Esophagus (tissue), 2 donors: Measurements from ENCODE around the gene THOC6. TPM values are rescaled to one million over a fixed set of nuclear protein-coding genes. Genes with fewer than 3 reads are reported as not detected.

ENCODE experiments used
- H3K27ac ChIP-seq, 2 donors: one replicate each; pipeline ENCODE4 v1.5.1; 2013; ENCODE audit warnings: low read depth in 2 of 2, mild to moderate bottlenecking in 2 of 2, inconsistent platforms in 1 of 2, low read length in 1 of 2, moderate library complexity in 1 of 2
- H3K27me3 ChIP-seq, 2 donors: one replicate each; pipeline ENCODE4 v1.6.1; 2013; ENCODE audit warnings: low read length in 2 of 2, control low read depth in 1 of 2, mild to moderate bottlenecking in 1 of 2; ENCODE audit not compliant: insufficient read depth in 2 of 2, control insufficient read depth in 1 of 2
- H3K36me3 ChIP-seq, 2 donors: one replicate each; pipeline ENCODE4 v1.6.1; 2013; ENCODE audit warnings: low read length in 1 of 2; ENCODE audit not compliant: control insufficient read depth in 2 of 2, insufficient read depth in 2 of 2
- H3K4me1 ChIP-seq, 2 donors: one replicate each; pipeline ENCODE4 v1.6.1; 2013; ENCODE audit warnings: low read length in 1 of 2; ENCODE audit not compliant: control insufficient read depth in 2 of 2, insufficient read depth in 2 of 2
- H3K4me3 ChIP-seq, 2 donors: one replicate each; pipeline ENCODE4 v1.5.1; 2013; ENCODE audit warnings: low read length in 2 of 2, mild to moderate bottlenecking in 2 of 2, low read depth in 1 of 2, moderate library complexity in 1 of 2
- H3K9me3 ChIP-seq, 2 donors: one replicate each; pipeline ENCODE4 v1.6.1; 2013; ENCODE audit warnings: mild to moderate bottlenecking in 2 of 2, low read depth in 1 of 2, low read length in 1 of 2, moderate library complexity in 1 of 2; ENCODE audit not compliant: control insufficient read depth in 2 of 2, insufficient read depth in 1 of 2
- WGBS, 2 donors: extraction: QIAGEN DNeasy Blood & Tissue Kit; methylation state at CpG; one replicate each; pipeline ENCODE4 v1.1.7; 2013; 5-methylcytosine and 5-hydroxymethylcytosine counted together
- polyA plus RNA-seq, 2 donors: library from polyadenylated mRNA; stranded (reverse); fragments of 200-250 nt; gene quantifications; one replicate each; pipeline ENCODE4 v1.2.3, GENCODE V29; 2013
- donor health status: healthy with polysubstance abuse.
- donor health status: Bipolar disorder and iron deficiency.

The THOC6 gene
- polyA plus RNA-seq = 10 to 100 TPM; 24.3 to 37.2 TPM

DNA sequence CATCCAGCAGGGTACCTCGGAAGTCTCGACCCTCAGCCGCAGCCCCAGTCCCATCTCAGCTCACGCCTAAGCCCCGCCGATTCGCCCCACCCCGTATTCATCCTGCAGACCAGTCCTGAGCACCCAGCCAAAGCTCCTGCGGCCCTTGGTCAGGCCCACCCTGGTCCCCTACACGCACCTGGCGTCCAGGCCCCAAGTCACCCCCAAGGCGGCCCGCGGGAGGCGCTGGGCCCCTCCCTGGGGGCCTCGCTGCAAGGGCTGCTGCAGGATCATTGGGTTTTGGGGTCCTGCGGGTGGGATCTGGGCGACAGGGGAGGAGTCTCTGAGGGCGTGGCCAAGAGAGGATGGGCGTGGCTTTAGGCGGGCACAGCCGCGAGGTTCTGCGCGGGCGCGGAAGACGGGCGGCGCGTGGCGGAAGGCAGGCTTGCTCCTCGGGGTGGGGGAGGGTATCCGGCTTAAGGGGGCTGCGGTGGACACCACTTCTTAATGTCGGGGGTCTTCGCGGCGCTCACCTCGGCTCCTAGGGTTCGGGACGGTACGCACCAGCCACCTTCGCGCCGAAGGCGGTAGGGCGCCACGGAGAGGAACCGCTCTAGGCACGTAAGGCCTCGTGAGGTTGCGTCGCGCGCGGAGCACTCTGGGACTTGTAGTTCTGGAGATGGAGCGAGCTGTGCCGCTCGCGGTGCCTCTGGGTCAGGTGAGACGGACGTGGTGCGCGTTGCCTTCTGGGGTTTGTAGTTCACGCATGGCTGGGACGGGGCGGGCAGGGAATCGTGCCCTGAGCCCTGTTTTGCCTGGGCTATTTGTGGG, at the start of gene THOC6, which contains the start of gene HCFC1R1:
THOC6 (plus strand) TSS at position 367 of the 810 bp plus-strand sequence; CDS start at position 659, 292 bp downstream.
HCFC1R1 (minus strand) TSS at position 274 of the 810 bp plus-strand sequence; CDS start at position 273, 1 bp downstream.
- Histone ChIP-seq H3K9me3 (no peaks in the 10 kb centered on the region), H3K27me3 (no peaks in the 10 kb centered on the region), H3K4me1 (peaks cover 10 to 35% of the 10 kb centered on the region in 2 donors), H3K4me3 (peak within 1 kb of the TSS; percentile 54 to 69), H3K36me3 (peaks cover 5 to 22% of the 10 kb centered on the region in 2 donors), H3K27ac (peak within 1 kb of the TSS; percentile 96 to 98)
- WGBS, 2 donors = 1% methylated on average over 68 to 69 of the region's 69 CpGs

GRCh38 chr16:2974319-2975056, 49.3 kb upstream of the THOC6 start:
- H3K27me3 ChIP-seq = no peaks in the 10 kb centered on the region
- peaks cover 0 to 4% of the 10 kb centered on the region in 2 donors for H3K36me3 ChIP-seq
- 86 to 89% methylated on average over 15 of the region's 15 CpGs for WGBS, 2 donors
- no peak overlapping the region for H3K4me3 ChIP-seq
- H3K4me1 ChIP-seq = peaks cover 3 to 10% of the 10 kb centered on the region in 2 donors
- no peak overlapping the region for H3K27ac ChIP-seq
- no peaks in the 10 kb centered on the region for H3K9me3 ChIP-seq

DNA sequence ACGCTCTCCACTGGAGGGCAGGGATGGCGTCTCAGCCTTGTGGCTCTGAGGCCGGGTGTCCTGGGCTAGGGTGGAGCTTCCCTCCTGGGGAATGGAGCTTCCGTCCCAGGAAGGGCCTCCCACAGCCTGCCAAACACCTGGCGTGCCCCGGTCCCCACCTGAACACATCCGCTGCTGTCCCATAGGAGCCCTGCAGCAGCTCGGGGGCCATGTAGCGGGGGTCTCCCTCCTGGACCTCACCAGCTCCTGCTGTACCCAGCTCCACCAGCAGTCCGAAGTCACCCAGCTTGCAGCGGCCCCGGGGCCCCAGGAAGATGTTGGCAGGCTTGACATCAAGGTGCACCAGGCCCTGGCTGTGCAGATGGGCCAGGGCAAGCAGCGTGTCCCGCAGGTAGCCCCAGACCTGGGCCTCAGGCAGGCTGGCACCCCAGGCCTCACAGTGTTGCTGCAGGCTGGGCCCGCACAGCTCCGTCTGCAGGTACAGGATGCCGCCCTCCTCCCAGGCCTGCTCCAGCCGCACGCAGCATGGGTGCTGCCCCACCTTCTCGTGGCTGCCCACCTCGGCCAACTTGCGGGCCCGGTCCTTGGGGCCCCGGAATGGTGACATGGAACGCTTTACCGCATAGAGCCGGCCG, 48.6 kb upstream of the THOC6 start:
- 92 to 94% methylated on average over 23 to 28 of the region's 28 CpGs for WGBS, 2 donors
- Histone ChIP-seq H3K4me3 (no peak overlapping the region), H3K27me3 (no peaks in the 10 kb centered on the region), H3K27ac (no peak overlapping the region), H3K36me3 (peaks cover 0 to 4% of the 10 kb centered on the region in 2 donors), H3K4me1 (peaks cover 0 to 14% of the 10 kb centered on the region in 2 donors), H3K9me3 (no peaks in the 10 kb centered on the region)

- Histone ChIP-seq H3K36me3 (peaks cover 0 to 4% of the 10 kb centered on the region in 2 donors), H3K27ac (no peak overlapping the region), H3K4me3 (no peak overlapping the region), H3K9me3 (no peaks in the 10 kb centered on the region), H3K27me3 (no peaks in the 10 kb centered on the region), H3K4me1 (peaks cover 0 to 7% of the 10 kb centered on the region in 2 donors)
- WGBS, 2 donors = 84 to 86% methylated on average over 7 of the region's 7 CpGs
These were observed 47.6 kb upstream of the THOC6 start for GRCh38 chr16:2976201-2976600.

DNA sequence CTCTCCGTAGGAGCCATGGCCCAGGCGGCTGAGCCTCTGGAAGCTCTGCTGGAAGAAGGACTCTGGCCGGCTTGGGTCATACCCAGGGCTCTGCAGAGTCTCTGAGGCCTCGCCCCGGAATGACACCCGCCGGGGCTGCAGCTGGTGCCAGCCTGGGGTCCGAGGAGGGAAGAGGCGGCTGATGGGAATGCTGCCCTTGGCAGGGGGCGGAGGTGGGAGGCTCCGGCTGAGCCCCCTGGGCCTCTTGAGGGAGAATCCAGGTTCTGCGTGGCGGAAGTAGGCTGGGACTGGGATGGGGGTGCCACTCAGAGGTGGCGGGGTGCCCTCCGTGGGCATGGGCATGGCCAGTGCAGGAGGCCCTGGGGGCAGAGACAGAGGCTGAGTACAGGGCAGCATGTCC, 47.2 kb upstream of the THOC6 start:
- H3K4me1 ChIP-seq = peaks cover 0 to 6% of the 10 kb centered on the region in 2 donors
- no peaks in the 10 kb centered on the region for H3K9me3 ChIP-seq
- 90% methylated on average over 15 of the region's 15 CpGs for WGBS, 2 donors
- H3K4me3 ChIP-seq = no peak overlapping the region
- no peak overlapping the region for H3K27ac ChIP-seq
- no peaks in the 10 kb centered on the region for H3K27me3 ChIP-seq
- peaks cover 0 to 2% of the 10 kb centered on the region in 2 donors for H3K36me3 ChIP-seq

DNA sequence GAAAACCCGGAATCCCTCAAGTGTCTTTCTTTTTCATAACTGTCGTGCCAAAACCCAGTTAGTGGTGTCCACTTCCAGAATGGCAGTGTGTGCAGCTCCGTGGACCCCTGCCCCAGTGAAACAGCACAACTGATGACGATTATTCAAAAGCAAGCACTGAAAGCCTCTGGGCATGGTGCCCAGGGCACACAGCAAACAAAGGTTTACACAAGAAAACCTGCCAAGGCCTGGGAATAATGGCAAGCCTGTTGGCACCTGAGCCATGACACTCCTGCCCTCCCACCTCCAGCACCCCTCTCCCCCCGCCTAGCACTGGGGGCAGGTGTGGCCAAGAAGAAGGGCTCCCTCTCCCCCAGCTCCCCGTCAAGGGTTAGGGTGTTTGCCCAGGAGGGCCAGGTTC, 46.4 kb upstream of the THOC6 start:
- WGBS, 2 donors = 51 to 52% methylated on average over 6 of the region's 6 CpGs
- H3K9me3 ChIP-seq = no peaks in the 10 kb centered on the region

DNA sequence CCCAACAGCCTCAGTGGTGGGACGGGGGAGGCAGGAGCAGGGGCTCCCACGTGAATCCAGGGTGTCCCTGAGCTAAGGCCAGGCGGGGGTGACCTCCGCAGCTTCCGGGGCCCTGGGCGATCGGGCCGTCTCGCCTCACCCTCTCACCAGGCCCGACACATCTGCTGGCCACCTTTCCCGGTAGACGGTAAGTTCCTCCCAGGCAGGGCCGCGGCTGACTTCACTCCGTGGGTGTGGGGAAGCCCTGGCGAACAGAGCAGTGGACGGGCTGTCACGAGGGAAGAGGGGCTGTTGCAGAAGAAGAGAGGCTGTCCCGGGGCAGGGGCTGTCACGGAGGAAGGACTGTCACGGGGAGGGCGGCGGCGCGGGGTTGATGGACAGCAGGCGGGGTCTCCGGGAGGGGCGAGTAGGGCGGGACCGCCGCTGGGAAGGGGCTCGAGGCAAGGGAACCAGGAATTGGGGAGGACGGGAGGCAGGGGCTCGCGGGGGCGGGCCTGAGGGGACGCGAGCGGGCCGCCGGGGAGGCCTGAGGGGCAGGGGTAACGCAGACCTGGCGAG, 44.1 kb upstream of the THOC6 start:
- WGBS, 2 donors = 4 to 6% methylated on average over 39 to 43 of the region's 43 CpGs

More for the DNA sequence above, 46.4 kb upstream of the THOC6 start:
- H3K27me3 ChIP-seq = no peaks in the 10 kb centered on the region
- no peak overlapping the region for H3K4me3 ChIP-seq
- H3K27ac ChIP-seq = no peak overlapping the region
- H3K4me1 ChIP-seq = peaks cover 0 to 6% of the 10 kb centered on the region in 2 donors
- peaks cover 0 to 2% of the 10 kb centered on the region in 2 donors for H3K36me3 ChIP-seq

DNA sequence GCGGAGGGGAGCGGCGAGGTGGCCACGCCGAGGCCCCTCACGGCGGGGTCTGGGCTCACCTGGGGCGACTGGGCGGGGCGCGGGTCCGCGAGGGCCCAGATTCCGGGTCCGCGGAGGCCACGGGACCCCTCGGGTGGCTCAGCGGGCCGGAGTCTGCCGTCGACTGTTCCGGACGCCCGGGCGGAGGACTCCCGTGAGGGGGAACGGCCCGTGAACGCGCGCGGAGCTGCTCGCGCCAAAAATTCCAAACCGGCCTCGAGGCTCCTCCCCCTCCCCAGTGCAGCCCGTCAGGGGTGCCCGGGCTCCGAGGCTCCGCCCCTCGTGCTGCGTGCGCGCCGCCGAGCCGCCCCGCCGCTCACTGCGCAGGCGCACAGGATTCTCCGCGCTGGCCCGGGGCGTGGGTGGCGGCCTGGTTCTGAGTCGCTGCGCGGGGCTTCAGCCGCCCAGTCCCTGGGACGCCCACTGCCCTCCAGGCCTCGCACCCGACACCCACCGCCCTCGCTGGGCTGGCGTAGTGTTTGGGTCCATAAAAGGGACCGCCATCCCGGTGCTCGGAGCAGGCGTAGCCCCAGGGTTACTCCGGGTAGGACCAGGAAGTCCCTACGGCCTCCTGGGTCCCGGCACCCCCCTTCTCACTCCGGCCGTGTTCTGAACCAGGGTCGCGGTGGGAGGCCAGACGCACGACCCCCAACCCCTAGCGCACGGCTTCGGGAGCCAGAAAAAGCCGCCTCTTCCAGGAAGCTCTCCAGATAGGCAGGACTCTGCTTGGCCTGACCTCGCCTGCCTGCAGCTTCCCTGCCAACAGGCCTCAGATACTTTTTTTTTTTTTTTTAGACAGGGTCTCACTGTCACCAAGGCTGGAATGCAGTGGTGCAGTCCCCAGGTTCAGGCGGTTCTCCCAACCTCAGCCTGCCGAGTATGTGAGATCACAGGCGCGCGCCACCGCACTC, 43.3 kb upstream of the THOC6 start, which contains the start of gene PKMYT1:
PKMYT1 (minus strand) TSS at position 220 of the 950 bp plus-strand sequence. CDS start 789 bp downstream, outside the sequence.
- peaks cover 0 to 6% of the 10 kb centered on the region in 2 donors for H3K4me1 ChIP-seq
- H3K36me3 ChIP-seq = peaks cover 0 to 2% of the 10 kb centered on the region in 2 donors
- 6 to 9% methylated on average over 61 to 91 of the region's 91 CpGs for WGBS, 2 donors
- peak within 1 kb of the TSS; percentile 85 to 86 for H3K27ac ChIP-seq
- H3K9me3 ChIP-seq = no peaks in the 10 kb centered on the region
- peak within 1 kb of the TSS; percentile 67 to 85 for H3K4me3 ChIP-seq
- no peaks in the 10 kb centered on the region for H3K27me3 ChIP-seq

More for the DNA sequence above, 44.1 kb upstream of the THOC6 start:
- Histone ChIP-seq H3K4me3 (peak overlapping the region; percentile 67 to 85), H3K9me3 (no peaks in the 10 kb centered on the region), H3K36me3 (peaks cover 0 to 2% of the 10 kb centered on the region in 2 donors), H3K27ac (no peak overlapping the region), H3K27me3 (no peaks in the 10 kb centered on the region), H3K4me1 (peaks cover 0 to 6% of the 10 kb centered on the region in 2 donors)
